ENCODE measurements around the gene AMN.
"Not testable (repeated sequence)": the region's sequence is repeated elsewhere in the genome, so short reads cannot be mapped to it uniquely, and the experiment has no call there.

AMN gene

GRCh38 chr14:102922490-102923200 is at the start of gene AMN:
AMN (plus strand) TSS chr14:102922663; CDS start chr14:102922689, 26 bp downstream.
- DNase-seq = no peak

GRCh38 chr14:102873131-102873530 is 49.3 kb upstream of the AMN start:
- DNase-seq = no peak

- DNase-seq = no peak
Measured at GRCh38 chr14:102873546-102874061, 48.9 kb upstream of the AMN start.

DNA sequence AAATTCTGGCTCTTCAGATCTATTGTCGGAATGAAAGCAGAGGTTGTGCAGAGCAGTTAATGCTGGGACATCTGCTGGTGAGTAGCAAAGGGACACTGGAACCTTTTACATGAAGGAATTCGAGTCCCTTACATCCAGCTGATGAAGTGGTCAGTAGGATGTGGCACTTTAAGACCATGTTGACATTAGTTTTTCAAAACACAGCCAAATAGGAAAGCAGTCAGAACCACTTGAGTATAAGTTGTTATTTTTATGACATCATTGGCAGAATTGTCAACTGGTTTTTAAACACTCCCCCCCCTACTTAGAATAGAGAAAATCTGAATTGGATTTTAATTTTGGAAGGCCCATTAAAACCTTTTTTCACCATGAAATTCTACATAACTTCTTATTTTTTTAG is 46.8 kb upstream of the AMN start:
- DNase-seq = no peak

- not testable (repeated sequence) for DNase-seq
Measured at GRCh38 chr14:102877511-102877910, 45.0 kb upstream of the AMN start.

- DNase-seq = no peak
Measured at GRCh38 chr14:102878174-102878969, 44.1 kb upstream of the AMN start.

- DNase-seq = no peak
Measured at GRCh38 chr14:102878970-102879460, 43.4 kb upstream of the AMN start.

DNA sequence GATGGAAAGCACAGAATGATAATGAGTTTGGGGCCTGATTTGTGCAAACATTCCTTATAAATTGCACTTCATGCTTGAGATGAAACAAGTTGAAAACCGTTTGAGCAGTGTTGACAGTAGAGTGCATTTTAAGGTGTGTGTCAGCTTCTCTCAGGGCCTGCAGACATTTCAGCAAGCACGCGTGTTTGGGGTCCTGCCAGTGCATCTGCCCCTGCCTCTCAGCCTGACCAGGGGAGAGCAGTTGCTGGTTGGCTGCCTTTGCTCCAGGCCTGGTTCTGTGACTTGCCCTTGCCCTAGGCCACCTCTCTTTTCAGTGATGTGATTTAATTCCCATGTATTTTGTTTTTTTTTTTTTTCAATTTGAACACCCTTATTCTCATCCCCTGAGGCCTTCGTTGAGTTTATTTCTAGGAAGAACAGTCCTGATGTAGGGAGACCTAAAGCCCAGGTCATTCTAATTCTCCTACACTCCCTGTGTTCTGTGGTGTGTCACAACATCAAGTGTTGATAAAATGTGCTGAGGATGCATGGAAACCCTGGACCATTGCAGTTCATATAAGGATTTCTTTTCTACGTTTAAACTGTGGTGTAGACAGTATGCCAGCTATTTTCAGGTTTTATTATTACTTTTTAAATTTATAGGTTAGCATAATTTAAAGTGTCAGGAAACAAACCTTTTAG is 40.1 kb upstream of the AMN start:
- DNase-seq = no peak

DNA sequence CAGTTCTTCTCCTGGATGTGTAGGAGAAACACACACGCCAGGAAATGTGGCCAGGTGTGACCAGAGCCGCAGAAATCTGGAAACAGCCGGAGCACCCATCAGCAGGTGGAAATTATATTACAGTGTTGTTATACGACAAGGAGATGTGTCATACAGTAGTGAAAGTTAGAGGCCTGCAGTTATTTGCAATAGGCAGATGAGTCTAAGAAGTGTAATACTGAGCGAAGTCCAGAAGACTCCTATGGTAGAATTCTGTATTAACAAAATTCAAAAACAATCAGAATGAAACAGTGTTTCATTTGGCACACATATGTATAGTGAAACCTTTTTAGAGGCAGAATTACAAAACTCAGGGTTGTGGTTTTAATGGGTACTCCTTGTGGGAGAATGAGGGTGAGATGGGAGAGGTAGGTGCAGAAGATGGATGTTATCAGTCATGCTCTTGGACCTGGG is 39.3 kb upstream of the AMN start:
- no peak for DNase-seq

- no peak for DNase-seq
Measured at GRCh38 chr14:102883554-102883953, 38.9 kb upstream of the AMN start.

- no peak for DNase-seq
Measured at GRCh38 chr14:102885737-102886447, 36.6 kb upstream of the AMN start.

DNA sequence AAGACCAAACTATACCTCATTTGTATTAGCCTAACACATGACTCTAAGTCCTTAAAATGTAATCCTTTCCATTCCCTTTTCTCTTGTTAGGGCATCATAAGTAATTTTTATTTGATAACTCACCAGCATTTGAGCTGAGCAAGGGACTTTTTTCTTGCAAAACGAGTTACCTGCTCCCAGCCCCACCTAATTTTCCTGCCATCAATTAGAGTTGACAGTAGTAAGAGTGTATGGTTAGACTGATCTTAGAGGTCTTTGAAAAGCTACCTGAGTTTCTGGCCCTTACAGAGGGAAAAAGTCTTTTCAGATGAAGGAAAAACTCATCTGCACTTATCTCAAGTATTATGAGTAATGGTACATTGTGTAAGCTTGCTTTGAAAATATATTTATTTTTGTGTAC is 33.7 kb upstream of the AMN start:
- no peak for DNase-seq

DNA sequence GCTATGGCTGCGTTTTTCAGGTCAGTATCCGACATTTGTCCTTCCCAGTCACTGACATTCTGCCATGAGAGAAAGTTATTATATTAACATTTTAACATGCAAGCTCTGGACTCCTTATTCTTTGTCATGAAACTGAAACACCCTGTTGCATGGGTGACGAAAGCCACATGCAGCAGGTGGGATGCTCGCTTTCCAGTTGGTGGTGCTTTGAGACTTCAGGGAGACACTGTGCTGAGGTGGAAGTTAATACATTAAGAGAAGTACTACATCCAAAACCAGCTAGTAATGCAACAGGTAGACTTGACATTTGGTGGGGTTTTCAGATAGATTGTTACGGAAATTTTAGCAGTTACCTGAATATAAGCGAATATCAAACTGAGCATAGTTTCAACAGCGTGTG is 32.8 kb upstream of the AMN start:
- no peak for DNase-seq

GRCh38 chr14:102891111-102891510 is 31.4 kb upstream of the AMN start:
- DNase-seq = no peak

DNA sequence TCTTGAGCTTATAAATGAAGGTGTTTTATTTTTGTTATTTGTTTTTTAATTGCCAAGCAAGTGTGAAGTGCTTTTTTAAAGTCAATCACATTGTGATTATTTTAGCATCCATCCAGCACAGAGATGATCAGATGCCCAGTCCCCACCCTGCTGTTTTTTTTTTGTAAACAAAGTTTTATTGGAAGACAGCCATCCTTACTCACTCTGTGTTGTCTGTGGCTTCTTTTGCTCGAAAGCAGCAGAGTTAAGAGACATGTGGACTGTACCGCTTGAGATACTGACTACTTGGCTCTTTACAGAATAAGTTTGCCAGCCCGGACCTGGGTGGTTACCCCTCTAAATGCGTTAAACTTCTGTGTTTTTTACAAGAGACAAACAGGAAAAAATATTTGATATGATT is 30.9 kb upstream of the AMN start:
- no peak for DNase-seq

GRCh38 chr14:102892651-102893050 is 29.8 kb upstream of the AMN start:
- no peak for DNase-seq

- no peak for DNase-seq
Measured at GRCh38 chr14:102893452-102893851, 29.0 kb upstream of the AMN start.

DNA sequence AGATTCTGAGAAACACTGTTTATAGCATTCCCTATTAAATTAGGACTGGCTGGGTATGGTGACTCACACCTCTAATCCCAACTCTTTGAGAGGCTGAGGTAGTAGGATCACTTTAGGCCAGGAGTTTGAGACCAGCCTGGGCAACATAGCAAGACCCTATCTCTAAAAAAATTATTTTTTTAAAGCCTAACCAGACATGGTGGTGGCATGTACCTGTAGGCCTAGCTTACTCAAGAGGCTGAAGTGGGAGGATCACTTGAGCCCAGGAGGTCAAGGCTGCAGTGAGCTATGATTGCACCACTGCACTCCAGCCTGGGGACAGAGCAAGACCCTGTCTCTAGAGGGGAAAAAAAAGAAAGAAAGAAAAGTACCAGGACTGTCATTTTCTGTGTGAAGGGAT is 25.7 kb upstream of the AMN start:
- DNase-seq = not testable (repeated sequence)

DNA sequence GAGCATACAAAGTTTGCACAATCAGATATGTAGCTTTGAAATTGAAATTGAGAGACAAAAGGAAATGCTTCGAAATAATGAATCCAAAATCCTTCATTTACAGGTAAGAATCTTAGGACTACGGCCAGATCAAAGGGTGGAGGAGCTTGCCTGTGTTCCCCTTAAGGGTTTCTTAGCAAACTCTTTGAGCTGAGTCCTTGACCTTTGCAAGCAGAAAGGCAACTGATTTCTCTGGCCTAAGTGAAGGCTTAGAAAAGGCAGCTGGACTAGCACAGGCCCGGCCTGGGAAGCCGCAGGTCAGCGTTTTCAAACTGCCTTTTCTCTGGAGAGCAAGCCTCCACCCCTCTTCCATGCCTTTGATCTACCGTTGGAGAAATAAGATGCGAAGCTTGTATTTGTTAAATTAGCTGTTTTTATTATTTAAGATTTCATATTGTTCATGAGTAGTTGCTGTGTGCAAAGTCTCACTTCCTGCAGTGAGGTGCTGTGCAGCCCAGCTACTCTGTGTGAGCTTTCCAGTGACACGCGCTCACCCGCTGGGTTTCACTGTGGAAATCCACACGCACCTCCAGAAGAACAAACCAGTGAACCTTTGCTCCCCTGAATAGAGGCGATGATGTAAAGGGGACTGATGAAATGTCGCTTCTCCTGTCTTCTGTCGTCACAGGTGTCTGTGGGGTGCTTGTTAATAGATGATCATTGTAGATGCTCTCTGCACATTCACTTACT is 25.0 kb upstream of the AMN start:
- DNase-seq = no peak

DNA sequence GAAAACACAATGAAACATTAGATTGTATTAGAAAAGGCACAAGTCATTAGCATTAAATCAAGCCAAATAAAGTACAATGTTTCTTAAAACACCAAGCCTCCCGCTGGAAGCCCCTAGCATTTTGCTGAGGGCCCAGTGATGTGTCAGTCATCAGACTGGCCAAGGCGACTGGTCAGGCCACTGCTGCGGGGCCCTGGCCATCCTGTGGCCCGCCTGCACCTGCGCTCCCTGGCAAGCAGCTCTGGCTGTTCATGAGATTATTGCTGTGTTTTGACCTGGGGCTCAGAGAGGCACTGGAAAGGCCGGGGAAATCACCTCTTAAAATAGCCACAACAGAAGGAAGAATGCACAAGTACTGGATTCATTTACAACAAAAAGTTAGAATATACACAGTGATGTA is 24.2 kb upstream of the AMN start:
- no peak for DNase-seq

DNA sequence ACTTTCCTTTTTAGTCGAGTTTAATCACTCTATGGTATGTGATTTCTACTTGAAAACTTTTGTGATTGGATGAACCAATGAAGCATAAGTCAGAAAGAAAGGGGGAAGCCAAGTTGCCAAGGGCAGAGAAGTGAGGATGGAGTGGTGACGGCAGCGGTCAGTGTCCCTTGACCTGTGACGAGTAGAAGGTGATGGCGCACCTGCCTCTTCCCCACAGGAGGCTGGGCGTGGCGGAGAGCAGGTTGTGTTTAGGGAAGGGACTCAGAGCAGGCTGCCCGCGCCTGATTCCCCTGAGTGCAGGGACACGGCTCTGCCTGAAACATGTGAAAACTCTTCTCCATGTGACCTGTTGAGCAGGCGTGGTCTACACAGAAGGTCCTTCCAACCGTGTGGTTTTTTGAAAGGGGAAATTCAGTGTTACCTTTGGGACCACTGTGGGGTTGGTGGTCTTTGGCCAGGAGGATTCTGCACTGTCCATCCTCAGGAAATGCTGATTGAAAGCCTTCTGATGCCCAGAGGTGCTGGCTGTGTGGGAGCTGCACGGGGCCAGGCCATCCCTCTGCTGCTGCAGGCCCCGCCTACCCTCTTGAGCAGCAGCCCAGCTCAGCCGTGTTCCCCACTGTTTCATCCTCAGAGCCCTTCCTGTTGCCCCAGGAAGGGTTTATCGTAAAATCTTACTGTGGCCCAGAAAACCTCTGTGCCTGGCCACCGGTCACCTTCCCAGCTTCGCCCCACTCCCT is 23.5 kb upstream of the AMN start:
- no peak for DNase-seq

Measured in NCI-H2081 (cell line).